ENCODE measurements around the gene NUAK2.

NUAK2 gene

DNA sequence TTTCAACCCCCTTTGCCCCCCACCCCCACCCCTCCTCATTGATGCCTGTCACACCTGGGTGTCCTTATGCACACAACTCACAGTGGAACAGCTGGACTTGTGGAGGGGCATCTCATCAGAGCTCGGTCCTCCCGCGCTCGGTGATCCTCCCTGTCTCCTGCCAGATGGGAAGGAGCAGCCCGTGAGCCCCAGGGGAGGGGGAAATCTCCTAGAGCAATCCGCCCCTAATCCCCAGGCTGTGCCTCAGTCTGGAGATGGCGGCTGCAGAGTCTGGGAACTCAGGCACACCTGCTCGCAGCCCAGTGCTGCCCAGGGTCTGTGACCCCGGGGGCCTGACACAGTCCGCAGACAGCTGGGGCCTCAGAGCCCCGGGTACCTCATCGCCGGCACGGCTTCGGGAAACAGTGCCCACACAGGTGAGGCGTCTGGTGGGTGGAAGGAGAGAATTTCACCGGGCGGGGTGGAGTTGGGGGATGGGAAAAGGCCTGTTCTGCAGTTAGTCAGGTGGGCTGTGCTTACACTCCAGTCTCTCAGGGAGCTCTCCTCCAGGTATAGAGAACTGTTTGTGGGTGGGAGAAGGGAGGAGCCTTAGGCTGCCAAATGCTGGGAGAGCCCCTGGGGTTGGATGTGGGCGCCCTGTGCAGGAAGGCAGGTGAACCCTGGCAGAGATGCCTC lies 64.5 kb downstream of the NUAK2 start:
- TF ChIP-seq SUZ12 (IDR thresholded peaks at IDR 0.05) (no peak), ARNT (IDR thresholded peaks at IDR 0.05) (no peak), FOXA1 (IDR thresholded peaks at IDR 0.05) (no peak), FOXK2 (IDR thresholded peaks at IDR 0.05) (no peak), FOXM1 (IDR thresholded peaks at IDR 0.05; ENCODE audit: borderline replicate concordance) (no peak), TARDBP (IDR thresholded peaks at IDR 0.05) (no peak), ZNF384 (IDR thresholded peaks at IDR 0.05) (no peak), BHLHE40 (IDR thresholded peaks at IDR 0.05; ENCODE audit: borderline replicate concordance) (no peak), ELF4 (IDR thresholded peaks at IDR 0.05) (no peak), LEF1 (IDR thresholded peaks at IDR 0.05; ENCODE audit: borderline replicate concordance) (no peak), SP1 (IDR thresholded peaks at IDR 0.05) (no peak), L3MBTL2 (conservative IDR thresholded peaks at IDR 0.05) (no peak), NFRKB (IDR thresholded peaks at IDR 0.05) (no peak), HDGF (IDR thresholded peaks at IDR 0.05; ENCODE audit: borderline replicate concordance) (no peak), CTBP1 (IDR thresholded peaks at IDR 0.05; ENCODE audit: borderline replicate concordance) (no peak)
- TF ChIP-seq, protein P1, sequence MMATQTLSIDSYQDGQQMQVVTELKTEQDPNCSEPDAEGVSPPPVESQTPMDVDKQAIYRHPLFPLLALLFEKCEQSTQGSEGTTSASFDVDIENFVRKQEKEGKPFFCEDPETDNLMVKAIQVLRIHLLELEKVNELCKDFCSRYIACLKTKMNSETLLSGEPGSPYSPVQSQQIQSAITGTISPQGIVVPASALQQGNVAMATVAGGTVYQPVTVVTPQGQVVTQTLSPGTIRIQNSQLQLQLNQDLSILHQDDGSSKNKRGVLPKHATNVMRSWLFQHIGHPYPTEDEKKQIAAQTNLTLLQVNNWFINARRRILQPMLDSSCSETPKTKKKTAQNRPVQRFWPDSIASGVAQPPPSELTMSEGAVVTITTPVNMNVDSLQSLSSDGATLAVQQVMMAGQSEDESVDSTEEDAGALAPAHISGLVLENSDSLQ (IDR thresholded peaks at IDR 0.05): no peak
- ChIA-PET POLR2A (interaction anchor here (2.9 kb wide), 1 partner anchor 29 kb away, joined by 16 read pairs; the partner anchor contains the start of gene TMCC2), CTCF (interaction anchor here (1.0 to 4.1 kb wide), 10 partner anchors 11 to 281 kb away, joined by 3 to 34 read pairs (median 6); partner anchors contain the start of gene TMCC2)
- no peak for DNase-seq (ENCODE audit: extremely low spot score)

DNA sequence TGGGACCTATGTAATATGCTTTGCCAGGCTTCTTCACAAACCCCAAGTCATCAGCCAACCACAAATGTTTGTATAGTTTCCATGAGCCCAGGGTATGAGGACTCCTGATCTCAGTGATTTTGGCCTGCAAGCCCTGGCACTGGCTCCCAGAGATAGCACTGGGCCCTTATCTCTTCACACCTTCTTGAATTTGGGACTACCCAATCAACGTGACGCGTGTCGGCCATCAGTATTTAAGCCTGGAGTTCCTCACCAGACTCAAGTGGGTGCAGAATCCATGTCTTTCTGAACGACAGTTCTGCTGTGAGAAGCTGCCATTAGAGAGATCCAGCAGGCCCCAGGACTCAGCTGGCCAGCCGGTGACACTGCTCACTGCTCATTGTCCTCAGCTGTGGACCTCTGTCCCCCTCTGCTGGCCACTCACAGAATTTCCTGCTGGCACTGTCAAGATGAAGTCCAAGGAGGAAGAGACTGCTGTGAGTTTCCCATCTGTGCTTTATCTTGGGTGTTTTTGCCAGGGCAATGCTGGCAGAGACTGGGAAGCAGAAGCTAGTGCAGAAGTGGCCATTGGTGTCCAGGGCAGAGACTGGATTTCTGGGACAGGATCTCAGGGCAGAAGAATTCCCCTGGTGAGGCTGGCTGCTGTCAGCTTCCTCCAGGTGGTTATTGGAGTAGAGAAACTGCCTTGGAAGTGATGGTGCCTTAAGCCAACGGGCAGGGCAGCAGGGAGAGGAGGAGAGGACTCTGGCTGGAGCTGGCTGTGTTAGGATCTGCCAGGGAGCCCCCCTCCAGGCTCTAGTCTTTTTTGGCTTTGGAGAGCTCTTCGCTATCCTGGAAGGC lies 65.4 kb downstream of the NUAK2 start:
- ChIA-PET POLR2A (interaction anchor here (2.9 kb wide), 1 partner anchor 28 kb away, joined by 16 read pairs; the partner anchor contains the start of gene TMCC2), CTCF (interaction anchor here (0.5 to 4.1 kb wide), 14 partner anchors 10 to 867 kb away, joined by 3 to 34 read pairs (median 6); partner anchors contain the start of gene TMCC2)
- TF ChIP-seq ZNF384 (IDR thresholded peaks at IDR 0.05) (no peak), NFRKB (IDR thresholded peaks at IDR 0.05) (no peak)
- TF ChIP-seq, protein P1 (IDR thresholded peaks at IDR 0.05): no peak
- DNase-seq (ENCODE audit: extremely low spot score): peak; percentile 90

Data from HEK293T (cell line).